HepG2 (cell line): Measurements from ENCODE around the gene PCIF1. TPM values are rescaled to one million over a fixed set of nuclear protein-coding genes. Genes with fewer than 3 reads are reported as not detected.

Experiments
- ATAC-seq: fragments of 200-7000 bp; cut with Tn5 transposase; 3 replicates; pipeline ENCODE4 v1.9.1; 2020; ENCODE audit warnings: mild to moderate bottlenecking, moderate library complexity
- BruUV-seq: library from RNA; stranded (reverse); fragments of 400-500 nt; replicated peaks from 2 replicates; lab custom pipeline; 2021; lab: Mats Ljungman, UMichigan
- CTCF ChIA-PET: fragments of 300-600 bp; formaldehyde crosslinking; extraction: SDS; loops from one replicate; lab custom pipeline; 2021; ENCODE audit warnings: low total read pairs, inconsistent platforms, low intra/inter-chr PET ratio; lab: Yijun Ruan, JAX
- POLR2A ChIA-PET: fragments of 350-600 bp; sonication (Branson Sonifier 250); formaldehyde crosslinking; loops from one replicate; lab custom pipeline; 2020; ENCODE audit warnings: antibody characterized with exemption, inconsistent platforms; lab: Yijun Ruan, JAX
- DNase-seq: peaks from one replicate; pipeline ENCODE4 v3.0.0-alpha.2; 2015; ENCODE audit warnings: low spot score
- FAIRE-seq: peaks from 3 replicates; lab custom pipeline; 2011; peaks lifted over from hg19 to GRCh38; lab: Jason Lieb, UNC
- H2AFZ ChIP-seq: one replicate; pipeline ENCODE4 v1.6.1; 2011; ENCODE audit warnings: low read length, inconsistent platforms
- H3K27ac ChIP-seq: fragments of 300-600 bp; 3 replicates; pipeline ENCODE4 v1.8.0; 2011; ENCODE audit warnings: mixed run types, mild to moderate bottlenecking, mixed read lengths, low read length, inconsistent platforms; ENCODE audit not compliant: insufficient read depth; ENCODE audit errors: extremely low read length
- H3K27me3 ChIP-seq, 2 experiments: fragments of 200-600 bp in 1 of 2; 2 replicates in 1 of 2; 3 replicates in 1 of 2; pipeline versions ENCODE4 v1.6.0 to v1.8.0; 2011; ENCODE audit warnings: low read length in 2 of 2, mild to moderate bottlenecking in 2 of 2, moderate library complexity in 2 of 2, inconsistent platforms in 1 of 2; ENCODE audit not compliant: insufficient read depth in 2 of 2, control insufficient read depth in 1 of 2
- H3K36me3 ChIP-seq, 2 experiments: fragments of 200-600 bp in 1 of 2; replicated peaks in 1 of 2; 2 replicates in 1 of 2; 3 replicates in 1 of 2; pipeline versions ENCODE4 v1.5.1 to v1.8.0; 2011; ENCODE audit warnings: low read length in 2 of 2, inconsistent platforms in 1 of 2; ENCODE audit not compliant: insufficient read depth in 2 of 2, control insufficient read depth in 1 of 2
- H3K4me1 ChIP-seq: 2 replicates; pipeline ENCODE4 v1.5.1; 2012; ENCODE audit warnings: low read length, inconsistent platforms; ENCODE audit not compliant: insufficient read depth
- H3K4me2 ChIP-seq: 2 replicates; pipeline ENCODE4 v1.6.0; 2011; ENCODE audit warnings: low read depth, low read length, inconsistent platforms
- H3K4me3 ChIP-seq, 3 experiments: fragments of 200-600 bp in 1 of 3; sonication (generic), shearing (Covaris generic) in 1 of 3; replicated peaks in 1 of 3; 2 replicates each; pipeline ENCODE4 v1.5.1; 2011 to 2016; ENCODE audit warnings: low read length in 3 of 3, inconsistent platforms in 2 of 3, low read depth in 2 of 3, mild to moderate bottlenecking in 2 of 3, control low read depth in 1 of 3, mixed read lengths in 1 of 3; ENCODE audit not compliant: insufficient read depth in 1 of 3
- H3K79me2 ChIP-seq: one replicate; pipeline ENCODE4 v1.6.1; 2011; ENCODE audit warnings: low read length, inconsistent platforms; ENCODE audit not compliant: insufficient read depth
- H3K9ac ChIP-seq: 2 replicates; pipeline ENCODE4 v1.6.0; 2011; ENCODE audit warnings: mild to moderate bottlenecking, low read depth, low read length, inconsistent platforms; ENCODE audit not compliant: insufficient read depth
- H3K9me3 ChIP-seq: 2 replicates; pipeline ENCODE4 v1.5.1; 2012; ENCODE audit warnings: mild to moderate bottlenecking, low read length
- H4K20me1 ChIP-seq: 2 replicates; pipeline ENCODE4 v1.6.0; 2011; ENCODE audit warnings: inconsistent platforms, mild to moderate bottlenecking, low read length, moderate library complexity; ENCODE audit not compliant: insufficient read depth
- HNF1A ChIP-seq, 2 experiments: sonication (generic) in 1 of 2; formaldehyde crosslinking in 1 of 2; IDR thresholded peaks; 2 replicates each; pipeline versions ENCODE4 v1.4.0 to v1.6.1; 2016 to 2020; ENCODE audit warnings: borderline replicate concordance in 1 of 2, low read depth in 1 of 2, mild to moderate bottlenecking in 1 of 2, missing genetic modification reagents in 1 of 2
- IKZF4 ChIP-seq: sonication (generic); formaldehyde crosslinking; IDR thresholded peaks from 2 replicates; pipeline ENCODE4 v1.5.1; 2020; ENCODE audit warnings: borderline replicate concordance, mild to moderate bottlenecking, low read depth, missing genetic modification reagents; ENCODE audit errors: not compliant biosample characterization
- KDM3A ChIP-seq: IDR thresholded peaks from 2 replicates; pipeline ENCODE4 v1.6.1; 2018; ENCODE audit warnings: low read depth, missing compliant biosample characterization
- NR2C2 ChIP-seq: sonication (generic); formaldehyde crosslinking; IDR thresholded peaks from 2 replicates; pipeline ENCODE4 v1.4.0; 2020; ENCODE audit warnings: missing genetic modification reagents, mild to moderate bottlenecking, moderate library complexity, borderline replicate concordance
- SKI ChIP-seq: fragments of 450-650 bp; IDR thresholded peaks from one replicate; pipeline ENCODE4 v1.6.1; 2018; ENCODE audit warnings: mild to moderate bottlenecking; ENCODE audit not compliant: partially characterized antibody
- WGBS: methylation state at CpG from one replicate; pipeline ENCODE4 v1.1.6; 2017; ENCODE audit warnings: low lambda C conversion rate; 5-methylcytosine and 5-hydroxymethylcytosine counted together
- in situ Hi-C: cut with HindIII; loops from 2 replicates; pipeline ENCODE4 v1.10.0; 2017; ENCODE audit warnings: low pct_unique_long_range_greater_than_20kb; ENCODE audit not compliant: extremely low pct_ligation_motif_present
- intact Hi-C: fragments of 100-400 bp; cut with micrococcal nuclease; formaldehyde crosslinking; loops from one replicate; pipeline ENCODE4 v1.10.0; 2022; ENCODE audit not compliant: unreplicated experiment
- polyA plus RNA-seq, 8 experiments: library from polyadenylated mRNA; depleted of rRNA in 3 of 8; stranded (reverse) in 7 of 8; unstranded in 1 of 8; fragments of >200 nt; fragmentation: Illumina TruSeq in 4 of 8; extraction: Trizol in 4 of 8; gene quantifications; 2 replicates each; pipeline versions ENCODE4 v1.2.1 to v1.2.3, GENCODE V29; 2011 to 2016; ENCODE audit warnings: low read depth in 4 of 8, missing spikeins in 1 of 8, mixed read lengths in 1 of 8; ENCODE audit not compliant: insufficient read depth in 1 of 8
- total RNA-seq, 5 experiments: library from RNA; depleted of rRNA; stranded (reverse); fragments of >200 nt; fragmentation: Illumina TruSeq; extraction: Trizol; gene quantifications; 2 replicates each; pipeline ENCODE4 v1.2.3, GENCODE V29; 2016; ENCODE audit warnings: low read depth in 1 of 5
- TF ChIP-seq, protein P1 (sequence below): sonication (generic); formaldehyde crosslinking; IDR thresholded peaks from 2 replicates; pipeline ENCODE4 v1.5.1; 2020; ENCODE audit warnings: mild to moderate bottlenecking, missing genetic modification reagents, borderline replicate concordance

The PCIF1 gene
- total and polyA plus RNA-seq, 2 of the 13 experiments (the other 11 are each of a cell fraction or from before 2014, with no cell fraction given), result 20.9 to 24.4 TPM

DNA sequence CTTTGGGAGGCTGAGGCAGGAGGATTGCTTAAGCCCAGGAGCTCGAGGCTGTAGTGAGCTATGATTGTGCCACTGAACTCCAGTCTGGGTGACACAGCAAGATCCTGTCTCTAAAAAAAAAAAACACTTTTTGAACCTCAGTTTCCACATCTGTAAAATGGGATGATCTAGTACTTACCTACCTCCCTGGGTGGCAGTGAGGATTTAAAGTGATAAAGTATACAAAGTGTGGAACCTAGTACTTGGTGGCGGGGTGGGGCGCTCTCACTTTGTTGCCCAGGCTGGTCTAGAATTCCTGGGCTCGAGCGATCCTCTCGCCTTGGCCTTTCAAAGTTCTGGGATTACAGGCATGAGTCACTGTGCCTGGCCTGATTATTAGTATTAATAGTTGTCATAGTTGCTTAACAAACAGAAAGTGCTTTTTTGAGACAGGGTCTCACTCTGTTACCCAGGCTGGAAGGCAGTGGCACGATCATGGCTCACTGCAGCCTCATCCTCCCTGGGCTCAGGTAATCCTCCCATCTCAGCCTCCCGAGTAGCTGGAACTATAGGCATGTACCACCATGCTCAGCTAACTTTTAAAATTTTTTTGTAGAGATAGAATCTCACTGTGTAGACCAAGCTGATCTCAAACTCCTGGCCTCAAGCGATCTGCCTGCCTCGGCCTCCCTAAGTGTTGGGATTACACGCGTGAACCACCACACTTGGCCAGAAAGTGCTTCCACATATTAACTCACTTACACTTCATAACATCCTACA, 15.5 kb upstream of the PCIF1 start (continued):
- TF ChIP-seq HNF1A (IDR thresholded peaks at IDR 0.05; ENCODE audit: low read depth), result 0 out of 2 replicates have a peak, but pooled peaks have one; percentile 8
- TF ChIP-seq HNF1A (CRISPR knock-in tag; IDR thresholded peaks at IDR 0.05; ENCODE audit: borderline replicate concordance), result no peak

DNA sequence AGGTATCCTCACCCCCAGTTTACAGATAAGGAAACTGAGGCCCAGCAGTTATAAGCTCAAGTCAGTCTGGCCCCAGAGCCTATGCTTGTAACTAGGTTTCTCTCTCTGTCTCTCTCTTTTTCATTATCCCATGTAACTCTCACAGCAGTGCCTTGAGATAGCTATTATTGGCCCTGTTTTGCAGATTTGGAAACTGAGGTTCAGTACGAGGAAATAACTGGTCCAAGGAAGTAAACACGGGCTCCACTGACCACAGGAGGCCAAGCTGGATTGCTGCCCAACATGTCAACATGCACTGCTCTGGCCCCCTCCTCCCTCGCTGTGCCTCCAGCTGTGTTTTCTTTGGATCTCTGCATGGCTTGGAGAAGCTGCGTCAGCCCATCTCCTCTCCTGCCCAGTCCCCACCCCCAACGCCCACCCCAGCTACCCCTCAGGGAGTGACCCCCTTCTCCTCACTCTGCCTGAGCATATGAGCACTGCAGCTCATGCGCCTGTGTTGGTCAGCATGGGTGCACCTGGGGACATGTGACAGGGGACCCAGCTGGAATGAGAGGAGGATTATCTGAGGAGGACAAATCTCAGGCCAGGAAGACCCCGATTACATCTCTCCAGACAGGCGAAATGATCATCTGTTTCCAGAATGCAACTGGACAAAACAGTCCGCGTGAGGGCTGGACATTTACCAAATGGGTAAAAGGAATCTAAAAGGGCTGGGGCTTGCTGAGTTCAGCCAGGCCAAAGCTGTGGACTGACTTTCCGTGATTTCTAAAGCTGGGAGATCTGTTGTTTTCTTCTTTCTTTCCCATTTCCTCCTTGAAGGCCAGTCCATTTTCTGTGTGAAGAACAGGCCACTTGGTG, 14.7 kb upstream of the PCIF1 start:
- no peak overlapping the region for H3K27ac ChIP-seq
- ATAC-seq (peak; percentile 54), FAIRE-seq (no peak), DNase-seq (no peak)
- peaks cover 0 to 8% of the 10 kb centered on the region in 2 experiments; a peak in 2 of 5 replicates for H3K27me3 ChIP-seq
- H3K4me2 ChIP-seq, result peak overlapping the region; percentile 48
- peaks cover 74% of the 10 kb centered on the region for H3K4me1 ChIP-seq
- H3K4me3 ChIP-seq, result peak overlapping the region in 2 of 3 experiments; percentile 5 to 44; a peak in 3 of 6 replicates
- H3K9ac ChIP-seq, result peak overlapping the region; percentile 16; the same call in 1 of the 2 replicates
- WGBS, result 3% methylated on average over 11 of the region's 11 CpGs
- no peaks in the 10 kb centered on the region for H3K79me2 ChIP-seq
- H4K20me1 ChIP-seq, result no peaks in the 10 kb centered on the region
- no peaks in the 10 kb centered on the region for H3K9me3 ChIP-seq
- in situ Hi-C loops, result no loop called here
- ChIA-PET POLR2A (interaction anchor here (0.7 to 5.0 kb wide), 17 partner anchors 10 to 86 kb away, joined by 3 to 78 read pairs (median 9); partner anchors contain the start of genes ACOT8, CTSA, NEURL2 and PCIF1), CTCF (no interaction called here)
- BruUV-seq, result no TSS peak
- peak overlapping the region; percentile 24 for H2AFZ ChIP-seq
- intact Hi-C loops, result no loop called here
- no peaks in the 10 kb centered on the region for H3K36me3 ChIP-seq
- no peak for TF ChIP-seq NR2C2 (CRISPR knock-in tag)
- TF ChIP-seq IKZF4 (CRISPR knock-in tag), result no peak
- TF ChIP-seq, protein P1, sequence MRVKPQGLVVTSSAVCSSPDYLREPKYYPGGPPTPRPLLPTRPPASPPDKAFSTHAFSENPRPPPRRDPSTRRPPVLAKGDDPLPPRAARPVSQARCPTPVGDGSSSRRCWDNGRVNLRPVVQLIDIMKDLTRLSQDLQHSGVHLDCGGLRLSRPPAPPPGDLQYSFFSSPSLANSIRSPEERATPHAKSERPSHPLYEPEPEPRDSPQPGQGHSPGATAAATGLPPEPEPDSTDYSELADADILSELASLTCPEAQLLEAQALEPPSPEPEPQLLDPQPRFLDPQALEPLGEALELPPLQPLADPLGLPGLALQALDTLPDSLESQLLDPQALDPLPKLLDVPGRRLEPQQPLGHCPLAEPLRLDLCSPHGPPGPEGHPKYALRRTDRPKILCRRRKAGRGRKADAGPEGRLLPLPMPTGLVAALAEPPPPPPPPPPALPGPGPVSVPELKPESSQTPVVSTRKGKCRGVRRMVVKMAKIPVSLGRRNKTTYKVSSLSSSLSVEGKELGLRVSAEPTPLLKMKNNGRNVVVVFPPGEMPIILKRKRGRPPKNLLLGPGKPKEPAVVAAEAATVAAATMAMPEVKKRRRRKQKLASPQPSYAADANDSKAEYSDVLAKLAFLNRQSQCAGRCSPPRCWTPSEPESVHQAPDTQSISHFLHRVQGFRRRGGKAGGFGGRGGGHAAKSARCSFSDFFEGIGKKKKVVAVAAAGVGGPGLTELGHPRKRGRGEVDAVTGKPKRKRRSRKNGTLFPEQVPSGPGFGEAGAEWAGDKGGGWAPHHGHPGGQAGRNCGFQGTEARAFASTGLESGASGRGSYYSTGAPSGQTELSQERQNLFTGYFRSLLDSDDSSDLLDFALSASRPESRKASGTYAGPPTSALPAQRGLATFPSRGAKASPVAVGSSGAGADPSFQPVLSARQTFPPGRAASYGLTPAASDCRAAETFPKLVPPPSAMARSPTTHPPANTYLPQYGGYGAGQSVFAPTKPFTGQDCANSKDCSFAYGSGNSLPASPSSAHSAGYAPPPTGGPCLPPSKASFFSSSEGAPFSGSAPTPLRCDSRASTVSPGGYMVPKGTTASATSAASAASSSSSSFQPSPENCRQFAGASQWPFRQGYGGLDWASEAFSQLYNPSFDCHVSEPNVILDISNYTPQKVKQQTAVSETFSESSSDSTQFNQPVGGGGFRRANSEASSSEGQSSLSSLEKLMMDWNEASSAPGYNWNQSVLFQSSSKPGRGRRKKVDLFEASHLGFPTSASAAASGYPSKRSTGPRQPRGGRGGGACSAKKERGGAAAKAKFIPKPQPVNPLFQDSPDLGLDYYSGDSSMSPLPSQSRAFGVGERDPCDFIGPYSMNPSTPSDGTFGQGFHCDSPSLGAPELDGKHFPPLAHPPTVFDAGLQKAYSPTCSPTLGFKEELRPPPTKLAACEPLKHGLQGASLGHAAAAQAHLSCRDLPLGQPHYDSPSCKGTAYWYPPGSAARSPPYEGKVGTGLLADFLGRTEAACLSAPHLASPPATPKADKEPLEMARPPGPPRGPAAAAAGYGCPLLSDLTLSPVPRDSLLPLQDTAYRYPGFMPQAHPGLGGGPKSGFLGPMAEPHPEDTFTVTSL (CRISPR knock-in tag), result peak; percentile 60; the same call in 1 of the 2 replicates
- TF ChIP-seq SKI, result no peak
- TF ChIP-seq KDM3A (CRISPR knock-in tag), result 0 out of 2 replicates have a peak, but pooled peaks have one; percentile 49
